HG03064 (cell line): ENCODE data around the gene ADM2.
"Not testable (repeated sequence)": the region's sequence is repeated elsewhere in the genome, so short reads cannot be mapped to it uniquely, and the experiment has no call there.

ENCODE experiments used
- ATAC-seq: cut with Tn5 transposase; IDR thresholded peaks from one replicate; pipeline ENCODE4 v1.9.1; 2021; ENCODE audit warnings: low read depth; ENCODE audit not compliant: unreplicated experiment

Gene ADM2

GRCh38 chr22:50481440-50482106 lies at the start of gene ADM2:
TSS of gene ADM2 (plus strand) at chr22:50481543. CDS start at chr22:50481848, 305 bp downstream.
- ATAC-seq = no peak

- no peak for ATAC-seq
Measured at GRCh38 chr22:50432131-50432876, 49.0 kb upstream of the ADM2 start.

- not testable (repeated sequence) for ATAC-seq
Measured at GRCh38 chr22:50432877-50433510, 48.3 kb upstream of the ADM2 start.

GRCh38 chr22:50434849-50435248 lies 46.5 kb upstream of the ADM2 start:
- no peak for ATAC-seq

GRCh38 chr22:50435291-50436014 lies 45.9 kb upstream of the ADM2 start:
- no peak for ATAC-seq

- no peak for ATAC-seq
Measured at GRCh38 chr22:50436015-50436830, 45.1 kb upstream of the ADM2 start.

GRCh38 chr22:50436841-50437341 lies 44.5 kb upstream of the ADM2 start:
- ATAC-seq = no peak

- no peak for ATAC-seq
Measured at GRCh38 chr22:50437511-50438304, 43.6 kb upstream of the ADM2 start.

GRCh38 chr22:50438305-50439275 lies 42.8 kb upstream of the ADM2 start:
- no peak for ATAC-seq

- no peak for ATAC-seq
Measured at GRCh38 chr22:50439314-50439870, 42.0 kb upstream of the ADM2 start.

GRCh38 chr22:50439871-50440331 lies 41.4 kb upstream of the ADM2 start:
- no peak for ATAC-seq

GRCh38 chr22:50440544-50441249 lies 40.6 kb upstream of the ADM2 start:
- no peak for ATAC-seq

- ATAC-seq = no peak
Measured at GRCh38 chr22:50441428-50441993, 39.8 kb upstream of the ADM2 start.

GRCh38 chr22:50443197-50443596 lies 38.1 kb upstream of the ADM2 start:
- no peak for ATAC-seq

- ATAC-seq = no peak
Measured at GRCh38 chr22:50443801-50444625, 37.3 kb upstream of the ADM2 start.

- no peak for ATAC-seq
Measured at GRCh38 chr22:50444663-50445062, 36.7 kb upstream of the ADM2 start.
